ENCODE data around the gene MYH6.

Gene MYH6

DNA sequence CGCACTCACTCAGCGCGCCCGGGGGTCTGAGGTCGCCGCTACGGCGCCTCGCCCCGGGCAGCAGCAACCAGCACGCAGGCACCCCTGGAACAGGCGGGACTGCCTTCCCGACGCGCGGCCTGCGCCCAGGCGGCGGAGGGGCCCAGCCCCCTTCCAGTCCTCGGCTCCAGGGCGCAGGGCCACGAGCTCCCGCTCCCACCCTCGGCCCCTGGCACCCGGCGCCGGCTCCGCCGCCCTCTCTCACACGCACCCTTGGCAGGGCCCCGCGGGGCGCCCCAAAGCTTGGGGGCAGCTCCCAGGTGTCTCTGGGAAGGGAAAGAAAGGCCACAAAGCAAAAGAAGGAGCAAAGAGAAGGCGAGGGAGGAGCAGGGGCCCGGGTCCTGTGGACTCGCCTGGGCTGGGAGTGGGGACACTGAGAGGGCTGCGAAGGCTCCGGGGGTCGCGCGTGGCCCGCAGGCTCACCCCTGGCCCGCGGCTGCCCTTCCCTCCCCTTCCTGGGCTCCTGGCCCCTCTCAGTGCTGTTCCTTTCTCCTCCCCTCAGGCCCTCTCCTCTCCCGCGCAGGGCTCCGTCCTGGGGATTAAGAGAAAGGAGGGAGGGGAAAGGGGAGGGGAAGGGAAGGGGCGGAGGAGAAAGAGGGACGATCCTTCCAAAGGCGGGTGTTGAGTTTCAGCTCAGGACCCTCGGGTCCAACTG, 42.2 kb downstream of the MYH6 start:
- no peaks in the 10 kb centered on the region for H3K36me3 ChIP-seq (ENCODE audit: control insufficient read depth in 1 of 2, insufficient read depth in 2 of 2, low read length in 2 of 2)
- H3K9me3 ChIP-seq (ENCODE audit: control insufficient read depth in 1 of 2, low read length in 2 of 2) = no peaks in the 10 kb centered on the region
- peak overlapping the region; percentile 72 for H3K27ac ChIP-seq (ENCODE audit: low read depth, low read length)
- peak overlapping the region in 1 of 2 donors; percentile 40 for H3K9ac ChIP-seq (ENCODE audit: low read depth in 1 of 2, low read length in 2 of 2)
- H3K4me1 ChIP-seq (ENCODE audit: control insufficient read depth in 1 of 2, insufficient read depth in 2 of 2, low read length in 2 of 2) = peaks cover 0 to 4% of the 10 kb centered on the region in 2 donors
- peak overlapping the region; percentile 34 to 53 for H3K4me3 ChIP-seq (ENCODE audit: low read depth in 1 of 2, low read length in 2 of 2)
- peaks cover 14 to 28% of the 10 kb centered on the region in 2 donors for H3K27me3 ChIP-seq (ENCODE audit: control insufficient read depth in 1 of 2, insufficient read depth in 2 of 2, low read length in 2 of 2)

DNA sequence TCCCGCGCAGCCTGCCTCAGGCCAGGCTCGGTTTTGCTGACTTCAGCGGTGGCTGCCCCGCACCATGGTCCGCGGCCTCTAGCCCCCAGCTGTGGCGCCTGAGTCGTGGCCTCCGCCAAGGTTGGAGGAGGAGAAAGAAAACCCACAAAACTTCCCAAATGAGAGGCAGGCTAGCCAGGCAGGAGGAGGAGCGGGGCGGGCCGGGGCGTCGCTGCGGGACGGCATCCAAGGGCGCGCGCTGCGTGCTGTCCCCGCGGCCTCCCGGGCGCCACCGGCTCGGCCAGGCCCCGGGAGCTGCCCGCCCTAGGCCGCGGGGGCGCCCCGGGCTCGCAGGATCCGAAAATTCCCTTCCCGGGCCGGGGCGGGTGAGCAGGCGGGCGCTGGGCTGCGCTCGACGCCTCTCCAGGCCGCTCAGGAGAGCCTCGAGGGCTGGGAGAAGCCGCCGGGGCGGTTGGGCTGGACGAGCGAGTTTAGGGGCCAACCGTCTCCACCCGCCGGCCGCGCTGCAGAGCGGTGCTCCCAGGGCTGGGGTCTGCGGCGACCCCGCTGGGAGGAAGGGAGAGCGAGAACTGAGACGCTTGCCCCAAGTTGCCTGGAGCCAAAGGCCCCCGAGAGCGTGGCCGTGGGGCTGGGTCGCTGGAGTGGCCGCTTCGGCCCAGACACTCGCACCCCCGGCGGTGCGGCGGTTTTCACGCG, 42.9 kb downstream of the MYH6 start, which contains the start of gene EFS:
Gene EFS, minus strand, starts transcription at position 137 of the 696 bp plus-strand sequence. CDS start 147 bp downstream, outside the sequence.
- peaks cover 0 to 4% of the 10 kb centered on the region in 2 donors for H3K4me1 ChIP-seq (ENCODE audit: control insufficient read depth in 1 of 2, insufficient read depth in 2 of 2, low read length in 2 of 2)

DNA sequence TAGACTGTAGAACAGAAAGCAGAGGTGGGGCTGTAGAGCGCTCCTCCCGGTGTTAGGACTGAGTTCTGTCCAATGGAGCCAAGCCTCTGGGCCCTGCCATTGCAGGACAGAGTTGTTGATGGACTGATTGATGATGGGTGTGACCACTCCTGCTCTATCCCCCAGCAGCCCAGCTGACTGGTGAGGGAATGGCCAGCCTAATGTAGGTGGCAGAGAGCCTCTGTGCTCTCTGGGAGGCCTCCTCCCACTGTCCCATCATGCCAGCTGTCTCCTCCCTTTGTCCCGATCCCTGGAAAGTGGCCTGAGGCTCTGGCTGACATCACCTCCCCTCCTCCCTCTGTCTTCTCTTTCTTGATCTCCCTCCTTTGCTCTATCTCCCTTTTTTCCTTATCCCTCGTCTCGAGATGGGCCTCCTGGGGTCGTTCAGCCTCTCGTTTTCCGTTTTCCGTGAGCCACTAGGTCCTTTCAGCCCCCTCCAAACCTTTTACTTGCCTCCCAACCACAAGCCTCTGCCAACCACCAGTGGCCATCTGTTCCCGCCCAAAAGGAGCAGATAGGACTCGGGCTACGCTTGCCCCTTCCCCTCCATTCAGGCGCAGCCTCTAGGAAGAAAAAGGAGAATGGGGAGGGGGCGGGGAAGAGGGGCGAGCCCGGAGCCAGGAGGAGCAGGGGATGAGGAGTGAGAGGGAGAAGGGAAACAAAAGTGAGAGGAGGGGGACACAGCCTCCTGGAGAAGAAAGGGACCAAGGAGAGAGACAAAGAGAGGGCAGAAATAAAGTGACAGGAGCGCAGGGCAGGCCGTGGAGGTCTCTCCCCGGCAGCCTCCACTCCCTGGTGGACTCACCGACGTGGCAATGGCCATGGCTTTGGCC, 43.7 kb downstream of the MYH6 start:
- Histone ChIP-seq H3K4me3 (ENCODE audit: low read depth in 1 of 2, low read length in 2 of 2) (peak overlapping the region; percentile 40 to 48), H3K36me3 (ENCODE audit: control insufficient read depth in 1 of 2, insufficient read depth in 2 of 2, low read length in 2 of 2) (no peaks in the 10 kb centered on the region), H3K4me1 (ENCODE audit: control insufficient read depth in 1 of 2, insufficient read depth in 2 of 2, low read length in 2 of 2) (peaks cover 0 to 4% of the 10 kb centered on the region in 2 donors), H3K9ac (ENCODE audit: low read depth in 1 of 2, low read length in 2 of 2) (peak overlapping the region; percentile 14 to 51), H3K9me3 (ENCODE audit: control insufficient read depth in 1 of 2, low read length in 2 of 2) (no peaks in the 10 kb centered on the region), H3K27ac (ENCODE audit: low read depth, low read length) (peak overlapping the region; percentile 66), H3K27me3 (ENCODE audit: control insufficient read depth in 1 of 2, insufficient read depth in 2 of 2, low read length in 2 of 2) (peaks cover 14 to 28% of the 10 kb centered on the region in 2 donors)

More for the DNA sequence above, 42.9 kb downstream of the MYH6 start, which contains the start of gene EFS:
- Histone ChIP-seq H3K4me3 (ENCODE audit: low read depth in 1 of 2, low read length in 2 of 2) (peak within 1 kb of the TSS; percentile 40 to 53), H3K27me3 (ENCODE audit: control insufficient read depth in 1 of 2, insufficient read depth in 2 of 2, low read length in 2 of 2) (peaks cover 14 to 28% of the 10 kb centered on the region in 2 donors), H3K9ac (ENCODE audit: low read depth in 1 of 2, low read length in 2 of 2) (peak within 1 kb of the TSS; percentile 40 to 51), H3K9me3 (ENCODE audit: control insufficient read depth in 1 of 2, low read length in 2 of 2) (no peaks in the 10 kb centered on the region), H3K27ac (ENCODE audit: low read depth, low read length) (peak within 1 kb of the TSS; percentile 72), H3K36me3 (ENCODE audit: control insufficient read depth in 1 of 2, insufficient read depth in 2 of 2, low read length in 2 of 2) (no peaks in the 10 kb centered on the region)

DNA sequence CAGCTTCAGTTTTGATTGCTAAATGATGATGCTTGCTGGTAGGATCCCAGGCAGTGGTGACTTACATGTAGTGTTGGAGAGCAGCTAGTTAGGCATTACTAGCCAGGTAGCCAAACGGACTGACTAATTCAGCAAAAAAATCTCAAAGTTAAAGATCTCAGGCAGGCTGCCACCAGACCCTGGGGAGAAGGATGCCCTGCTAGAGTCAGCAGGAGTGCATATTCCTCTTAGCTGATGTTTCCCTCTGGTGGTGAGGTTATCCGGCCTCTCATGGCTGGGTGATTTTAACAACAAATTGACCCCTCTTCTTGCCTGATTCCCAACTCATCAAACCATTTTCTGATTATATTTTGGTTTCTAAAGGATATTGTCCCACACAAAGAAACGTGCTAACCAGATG, 45.9 kb downstream of the MYH6 start:
- Histone ChIP-seq H3K4me1 (ENCODE audit: control insufficient read depth in 1 of 2, insufficient read depth in 2 of 2, low read length in 2 of 2) (peaks cover 0 to 4% of the 10 kb centered on the region in 2 donors), H3K9ac (ENCODE audit: low read depth in 1 of 2, low read length in 2 of 2) (no peak overlapping the region), H3K9me3 (ENCODE audit: control insufficient read depth in 1 of 2, low read length in 2 of 2) (no peaks in the 10 kb centered on the region), H3K36me3 (ENCODE audit: control insufficient read depth in 1 of 2, insufficient read depth in 2 of 2, low read length in 2 of 2) (no peaks in the 10 kb centered on the region), H3K27me3 (ENCODE audit: control insufficient read depth in 1 of 2, insufficient read depth in 2 of 2, low read length in 2 of 2) (peaks cover 13 to 24% of the 10 kb centered on the region in 2 donors), H3K27ac (ENCODE audit: low read depth, low read length) (no peak overlapping the region), H3K4me3 (ENCODE audit: low read depth in 1 of 2, low read length in 2 of 2) (no peak overlapping the region)

DNA sequence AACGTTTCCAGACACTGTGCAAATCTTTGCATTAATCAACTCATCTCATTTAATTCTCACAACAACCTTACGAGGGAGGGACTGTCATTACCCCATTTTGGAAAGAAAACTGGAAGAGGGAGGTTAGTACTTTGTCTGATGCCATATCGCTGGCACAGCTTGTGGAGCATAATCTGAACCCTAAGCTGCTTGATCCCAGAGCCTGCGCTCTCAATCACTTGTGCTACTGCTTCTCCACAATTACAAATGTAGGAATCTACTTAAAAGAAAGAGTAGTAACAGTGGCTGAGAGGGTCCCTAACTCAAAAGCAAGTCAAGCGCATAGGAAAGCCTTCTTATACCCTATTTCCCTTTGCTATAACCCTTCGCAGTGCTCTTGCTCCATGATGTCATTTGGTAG, 46.3 kb downstream of the MYH6 start:
- peak overlapping the region; percentile 5 for H3K27ac ChIP-seq (ENCODE audit: low read depth, low read length)
- H3K9ac ChIP-seq (ENCODE audit: low read depth in 1 of 2, low read length in 2 of 2) = no peak overlapping the region
- H3K4me1 ChIP-seq (ENCODE audit: control insufficient read depth in 1 of 2, insufficient read depth in 2 of 2, low read length in 2 of 2) = peaks cover 0 to 4% of the 10 kb centered on the region in 2 donors
- H3K9me3 ChIP-seq (ENCODE audit: control insufficient read depth in 1 of 2, low read length in 2 of 2) = no peaks in the 10 kb centered on the region
- H3K4me3 ChIP-seq (ENCODE audit: low read depth in 1 of 2, low read length in 2 of 2) = no peak overlapping the region
- no peaks in the 10 kb centered on the region for H3K36me3 ChIP-seq (ENCODE audit: control insufficient read depth in 1 of 2, insufficient read depth in 2 of 2, low read length in 2 of 2)
- peaks cover 9 to 22% of the 10 kb centered on the region in 2 donors for H3K27me3 ChIP-seq (ENCODE audit: control insufficient read depth in 1 of 2, insufficient read depth in 2 of 2, low read length in 2 of 2)

DNA sequence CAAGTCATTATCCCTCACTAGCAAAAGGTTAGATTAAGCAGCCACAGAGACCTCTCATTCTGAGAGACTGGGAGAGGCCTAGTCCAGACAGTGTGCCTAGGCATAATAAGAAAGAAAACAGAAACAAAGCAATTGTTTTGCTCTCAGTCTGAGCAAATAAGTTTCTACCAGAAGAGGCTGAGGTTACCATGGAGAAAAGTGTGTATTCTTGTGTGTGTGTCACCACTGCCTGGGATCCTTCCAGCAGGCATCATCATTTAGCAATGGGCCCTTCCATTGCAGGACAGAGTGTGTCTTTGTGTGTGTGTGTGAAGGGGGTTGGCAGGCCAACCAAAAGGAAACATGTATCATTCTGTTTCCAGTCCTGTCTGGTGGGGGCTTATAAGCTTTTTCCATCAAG, 46.8 kb downstream of the MYH6 start:
- H3K27me3 ChIP-seq (ENCODE audit: control insufficient read depth in 1 of 2, insufficient read depth in 2 of 2, low read length in 2 of 2) = peaks cover 8 to 21% of the 10 kb centered on the region in 2 donors
- H3K36me3 ChIP-seq (ENCODE audit: control insufficient read depth in 1 of 2, insufficient read depth in 2 of 2, low read length in 2 of 2) = no peaks in the 10 kb centered on the region
- no peak overlapping the region for H3K9ac ChIP-seq (ENCODE audit: low read depth in 1 of 2, low read length in 2 of 2)
- peaks cover 0 to 4% of the 10 kb centered on the region in 2 donors for H3K4me1 ChIP-seq (ENCODE audit: control insufficient read depth in 1 of 2, insufficient read depth in 2 of 2, low read length in 2 of 2)
- H3K4me3 ChIP-seq (ENCODE audit: low read depth in 1 of 2, low read length in 2 of 2) = no peak overlapping the region
- H3K27ac ChIP-seq (ENCODE audit: low read depth, low read length) = no peak overlapping the region
- no peaks in the 10 kb centered on the region for H3K9me3 ChIP-seq (ENCODE audit: control insufficient read depth in 1 of 2, low read length in 2 of 2)

DNA sequence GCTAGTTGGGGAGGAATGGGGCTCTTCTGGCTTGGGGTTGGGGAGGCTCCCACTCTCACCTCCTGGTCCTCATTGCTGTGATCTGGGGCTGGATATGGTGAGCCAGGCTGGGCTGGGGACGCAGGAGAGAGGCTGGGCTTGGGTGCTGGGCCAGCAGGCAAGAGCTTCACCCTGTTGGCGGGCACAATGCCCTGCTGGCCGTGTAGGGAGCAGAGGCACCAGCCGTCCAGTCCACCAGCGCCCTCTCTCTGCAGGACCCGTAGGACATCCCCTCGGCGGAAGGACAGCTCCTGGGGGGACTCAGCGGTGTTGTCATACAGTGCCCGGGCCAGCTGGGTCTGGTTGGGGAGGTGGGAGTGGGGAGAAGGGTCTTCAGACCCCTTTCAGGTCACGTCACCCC, 47.6 kb downstream of the MYH6 start:
- peaks cover 9 to 23% of the 10 kb centered on the region in 2 donors for H3K27me3 ChIP-seq (ENCODE audit: control insufficient read depth in 1 of 2, insufficient read depth in 2 of 2, low read length in 2 of 2)
- no peak overlapping the region for H3K27ac ChIP-seq (ENCODE audit: low read depth, low read length)
- no peaks in the 10 kb centered on the region for H3K9me3 ChIP-seq (ENCODE audit: control insufficient read depth in 1 of 2, low read length in 2 of 2)
- H3K9ac ChIP-seq (ENCODE audit: low read depth in 1 of 2, low read length in 2 of 2) = no peak overlapping the region
- no peaks in the 10 kb centered on the region for H3K36me3 ChIP-seq (ENCODE audit: control insufficient read depth in 1 of 2, insufficient read depth in 2 of 2, low read length in 2 of 2)
- H3K4me3 ChIP-seq (ENCODE audit: low read depth in 1 of 2, low read length in 2 of 2) = no peak overlapping the region
- peaks cover 0 to 4% of the 10 kb centered on the region in 2 donors for H3K4me1 ChIP-seq (ENCODE audit: control insufficient read depth in 1 of 2, insufficient read depth in 2 of 2, low read length in 2 of 2)

DNA sequence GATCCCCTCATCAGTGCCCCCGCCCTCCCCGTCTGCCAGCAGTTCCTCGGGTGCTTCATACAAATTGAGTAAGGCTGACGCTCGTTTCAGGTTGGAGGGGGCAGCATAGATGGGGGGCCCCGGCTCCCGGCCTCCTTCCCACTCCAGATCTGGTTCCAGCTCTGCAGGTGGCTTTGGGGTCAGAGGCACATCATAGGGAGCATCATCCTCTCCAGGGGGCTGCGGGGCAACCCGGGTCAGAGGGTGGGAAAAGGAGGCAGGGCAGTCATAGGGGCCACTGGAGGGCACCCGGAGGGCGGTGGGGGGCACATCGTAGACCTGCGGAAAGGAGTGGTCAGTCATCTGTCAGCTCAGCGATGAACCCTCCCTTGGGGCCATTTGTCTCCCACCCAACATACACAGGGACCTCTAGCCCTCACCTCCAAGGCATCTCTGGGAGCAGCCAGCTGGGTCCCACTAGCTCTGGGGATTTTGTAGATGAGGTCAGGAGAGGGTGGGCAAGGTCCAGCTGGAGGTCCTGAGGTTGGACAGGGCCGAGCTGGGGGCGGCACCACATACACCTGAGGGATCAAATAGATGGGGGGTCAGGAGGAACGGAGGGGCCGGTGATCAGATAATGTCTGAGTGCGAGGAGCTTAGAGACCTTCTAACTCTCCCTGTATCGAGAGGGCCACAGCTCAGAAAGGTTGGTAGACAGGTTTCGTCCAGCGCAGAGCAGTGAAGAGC, 48.2 kb downstream of the MYH6 start:
- Histone ChIP-seq H3K9ac (ENCODE audit: low read depth in 1 of 2, low read length in 2 of 2) (no peak overlapping the region), H3K27me3 (ENCODE audit: control insufficient read depth in 1 of 2, insufficient read depth in 2 of 2, low read length in 2 of 2) (peaks cover 14 to 24% of the 10 kb centered on the region in 2 donors), H3K4me3 (ENCODE audit: low read depth in 1 of 2, low read length in 2 of 2) (no peak overlapping the region), H3K9me3 (ENCODE audit: control insufficient read depth in 1 of 2, low read length in 2 of 2) (no peaks in the 10 kb centered on the region), H3K4me1 (ENCODE audit: control insufficient read depth in 1 of 2, insufficient read depth in 2 of 2, low read length in 2 of 2) (peaks cover 0 to 4% of the 10 kb centered on the region in 2 donors), H3K27ac (ENCODE audit: low read depth, low read length) (no peak overlapping the region), H3K36me3 (ENCODE audit: control insufficient read depth in 1 of 2, insufficient read depth in 2 of 2, low read length in 2 of 2) (no peaks in the 10 kb centered on the region)

DNA sequence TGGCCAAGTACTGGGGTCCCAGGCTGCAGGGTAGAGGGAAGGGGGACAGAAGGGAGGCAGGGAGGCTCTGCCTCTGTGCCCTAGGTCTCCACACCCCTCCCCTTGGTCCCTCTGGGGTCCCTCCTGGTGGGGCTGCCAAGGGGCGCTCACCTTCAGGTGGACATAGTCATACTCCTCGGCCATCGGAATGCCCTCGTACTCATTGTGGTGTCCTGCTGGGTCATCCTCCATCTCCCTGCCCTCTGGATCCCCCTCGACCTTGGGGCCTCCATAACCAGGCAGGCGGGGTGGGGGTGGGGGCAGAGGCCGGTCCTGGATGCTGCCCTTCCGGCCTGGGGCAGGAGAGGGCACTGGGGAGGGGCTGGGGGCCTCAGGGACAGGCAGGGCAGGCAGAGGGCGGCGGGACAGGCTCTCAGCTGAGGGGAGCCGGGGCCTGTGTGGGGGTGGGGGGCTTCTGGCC, 48.9 kb downstream of the MYH6 start:
- Histone ChIP-seq H3K36me3 (ENCODE audit: control insufficient read depth in 1 of 2, insufficient read depth in 2 of 2, low read length in 2 of 2) (no peaks in the 10 kb centered on the region), H3K27ac (ENCODE audit: low read depth, low read length) (no peak overlapping the region), H3K9me3 (ENCODE audit: control insufficient read depth in 1 of 2, low read length in 2 of 2) (no peaks in the 10 kb centered on the region), H3K4me1 (ENCODE audit: control insufficient read depth in 1 of 2, insufficient read depth in 2 of 2, low read length in 2 of 2) (peaks cover 0 to 2% of the 10 kb centered on the region in 2 donors), H3K9ac (ENCODE audit: low read depth in 1 of 2, low read length in 2 of 2) (no peak overlapping the region), H3K4me3 (ENCODE audit: low read depth in 1 of 2, low read length in 2 of 2) (no peak overlapping the region), H3K27me3 (ENCODE audit: control insufficient read depth in 1 of 2, insufficient read depth in 2 of 2, low read length in 2 of 2) (peaks cover 17 to 18% of the 10 kb centered on the region in 2 donors)
